ENCODE measurements around the gene PDZD8. TPM values are rescaled to one million over a fixed set of nuclear protein-coding genes. Genes with fewer than 3 reads are reported as not detected.

The PDZD8 gene
- total RNA-seq, 1 experiment from 2014 or later, result 42.8 TPM

DNA sequence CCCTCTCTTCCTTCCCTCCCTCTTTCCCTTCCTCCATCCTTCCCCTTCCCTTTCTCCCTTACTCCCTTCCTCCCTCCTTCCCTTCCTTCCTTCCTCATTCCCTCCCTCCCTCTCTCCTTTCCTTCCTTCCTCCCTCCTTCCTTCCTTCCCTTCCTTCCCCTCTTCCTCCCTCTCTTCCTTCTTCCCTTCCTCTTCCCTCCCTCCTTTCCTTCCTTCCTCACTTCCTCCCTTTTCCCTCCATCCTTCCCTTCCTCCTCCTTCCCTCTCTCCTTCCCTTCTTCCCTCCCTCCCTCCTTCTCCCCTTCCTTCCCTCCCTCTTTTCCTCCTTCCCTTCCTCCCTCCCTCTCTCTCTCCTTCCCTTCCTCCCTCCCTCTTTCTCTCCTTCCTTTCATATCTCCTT lies 147.0 kb downstream of the PDZD8 start:
- DNase-seq (ENCODE audit: extremely low read depth, low read depth), result no peak

Other genes starting within 250 kb of the PDZD8 start
- 0.25 and 0.40 TPM in 2 replicates for gene VAX1, start 237.2 kb downstream of the PDZD8 start, total RNA-seq (2014; rRNA removed; shearing (Covaris generic))
- not detected in 2 replicates for gene KCNK18, start 178.0 kb downstream of the PDZD8 start, total RNA-seq (2014; rRNA removed; shearing (Covaris generic))
- gene SLC18A2, start 134.3 kb downstream of the PDZD8 start, total RNA-seq (2014; rRNA removed; shearing (Covaris generic)), result 0.12 TPM in 1 of 2 replicates, not detected in the other
- not detected in 2 replicates for gene EMX2, start 167.3 kb upstream of the PDZD8 start, total RNA-seq (2014; rRNA removed; shearing (Covaris generic))

Data from NCI-H460 (cell line).